ENCODE data around the gene APOO. TPM values are rescaled to one million over a fixed set of nuclear protein-coding genes. Genes with fewer than 3 reads are reported as not detected.

APOO gene
- total and polyA plus RNA-seq, 2 experiments from 2014 or later: 32.8 to 72.4 TPM

GRCh38 chrX:23785580-23785979 is 122.2 kb downstream of the APOO start:
- DNase-seq (ENCODE audit: low spot score): no peak
- no peak overlapping the region for H3K4me3 Mint-ChIP-seq
- H3K36me3 ChIP-seq (ENCODE audit: insufficient read depth): no peaks in the 10 kb centered on the region
- H2AFZ ChIP-seq: no peak overlapping the region
- no peaks in the 10 kb centered on the region for H4K20me1 ChIP-seq (replicated peaks; ENCODE audit: insufficient read depth)
- H3K27ac ChIP-seq (ENCODE audit: low read depth): no peak overlapping the region
- peaks cover 13% of the 10 kb centered on the region; the same call in 2 of the 3 replicates for H3K4me1 Mint-ChIP-seq
- H3K4me3 ChIP-seq: no peak overlapping the region
- H3K4me1 ChIP-seq (ENCODE audit: insufficient read depth): no peaks in the 10 kb centered on the region
- ATAC-seq: no peak
- no peaks in the 10 kb centered on the region for H3K27me3 Mint-ChIP-seq (ENCODE audit: insufficient read depth, low read depth, poor library complexity)
- no peaks in the 10 kb centered on the region for H3K9me3 Mint-ChIP-seq
- H3K27ac Mint-ChIP-seq: no peak overlapping the region
- no peak overlapping the region for H3K4me2 ChIP-seq
- H3K27me3 ChIP-seq (ENCODE audit: insufficient read depth): no peaks in the 10 kb centered on the region
- H3K36me3 Mint-ChIP-seq (ENCODE audit: low read depth): peaks cover 8% of the 10 kb centered on the region; the same call in 2 of the 3 replicates
- TF ChIP-seq NANOG (IDR thresholded peaks at IDR 0.05; ENCODE audit: borderline replicate concordance): no peak
- TF ChIP-seq ETS1 (IDR thresholded peaks at IDR 0.05): no peak
- TF ChIP-seq ZNF331 (CRISPR knock-in tag; IDR thresholded peaks at IDR 0.05; ENCODE audit: low read depth): no peak
- TF ChIP-seq REST (IDR thresholded peaks at IDR 0.05; ENCODE audit: unreplicated experiment): no peak
- TF ChIP-seq ZNF114 (CRISPR knock-in tag; IDR thresholded peaks at IDR 0.05): no peak
- TF ChIP-seq EZH2phosphoT487 (IDR thresholded peaks at IDR 0.05; ENCODE audit: unreplicated experiment): no peak
- TF ChIP-seq EZH2 (IDR thresholded peaks at IDR 0.05; ENCODE audit: low read depth, unreplicated experiment): no peak
- no peak for TF ChIP-seq JUNB (IDR thresholded peaks at IDR 0.05; ENCODE audit: unreplicated experiment)
- TF ChIP-seq STAT1 (IDR thresholded peaks at IDR 0.05; ENCODE audit: unreplicated experiment): no peak
- TF ChIP-seq ZNF462 (CRISPR knock-in tag; IDR thresholded peaks at IDR 0.05): no peak
- no peak for TF ChIP-seq POLR2AphosphoS5 (IDR thresholded peaks at IDR 0.05; ENCODE audit: low read depth)
- no peak for TF ChIP-seq CTCF (conservative IDR thresholded peaks at IDR 0.05; ENCODE audit: low read depth in 2 of 2)
- no peak for TF ChIP-seq CREB1 (CRISPR knock-in tag; IDR thresholded peaks at IDR 0.05; ENCODE audit: low read depth)
- H3F3A ChIP-seq (replicated peaks; ENCODE audit: low read depth): no peaks in the 10 kb centered on the region
- no peaks in the 10 kb centered on the region for H3K9me2 ChIP-seq (ENCODE audit: insufficient read depth)
- H3K79me2 ChIP-seq (replicated peaks; ENCODE audit: insufficient read depth): peaks cover 4% of the 10 kb centered on the region; the same call in 1 of the 2 replicates
